K562 (cell line): ENCODE data around the gene WNT7A. TPM values are rescaled to one million over a fixed set of nuclear protein-coding genes. Genes with fewer than 3 reads are reported as not detected.

ENCODE experiments used
- BCLAF1 ChIP-seq, 2 experiments: fragments of 450-650 bp in 1 of 2; IDR thresholded peaks; 2 replicates each; pipeline ENCODE4 v1.6.1; 2011 to 2017; ENCODE audit warnings: low read depth in 2 of 2, antibody characterized with exemption in 1 of 2, borderline replicate concordance in 1 of 2, low read length in 1 of 2, mild to moderate bottlenecking in 1 of 2, mixed read lengths in 1 of 2; ENCODE audit not compliant: control insufficient read depth in 1 of 2
- CLOCK ChIP-seq: fragments of 250-450 bp; sonication (Bioruptor Pico); IDR thresholded peaks from 2 replicates; pipeline ENCODE4 v1.4.0; 2020; ENCODE audit warnings: mild to moderate bottlenecking, moderate library complexity, borderline replicate concordance
- COPS2 ChIP-seq: fragments of 450-650 bp; conservative IDR thresholded peaks from 2 replicates; pipeline ENCODE4 v1.6.1; 2016; ENCODE audit warnings: mild to moderate bottlenecking, moderate library complexity
- HMG20A ChIP-seq: fragments of 450-650 bp; formaldehyde crosslinking; conservative IDR thresholded peaks from 2 replicates; pipeline ENCODE4 v1.4.0; 2020; ENCODE audit warnings: mild to moderate bottlenecking, mixed read lengths
- NCOA4 ChIP-seq: fragments of 450-650 bp; IDR thresholded peaks from 2 replicates; pipeline ENCODE4 v1.6.1; 2018; ENCODE audit warnings: mild to moderate bottlenecking; ENCODE audit not compliant: partially characterized antibody
- TEAD4 ChIP-seq, 2 experiments: sonication (generic) in 1 of 2; formaldehyde crosslinking in 1 of 2; IDR thresholded peaks; 2 replicates each; pipeline versions ENCODE4 v1.6.1 to v1.8.0; 2012 to 2022; ENCODE audit warnings: borderline replicate concordance in 1 of 2, inconsistent platforms in 1 of 2, low read length in 1 of 2, mild to moderate bottlenecking in 1 of 2, missing genetic modification reagents in 1 of 2
- THAP12 ChIP-seq: fragments of 250-450 bp; sonication (Bioruptor Pico); IDR thresholded peaks from 2 replicates; pipeline ENCODE4 v1.9.0; 2021; ENCODE audit warnings: mild to moderate bottlenecking, inconsistent platforms
- THRA ChIP-seq: fragments of 450-650 bp; IDR thresholded peaks from 2 replicates; pipeline ENCODE4 v1.6.1; 2017; ENCODE audit warnings: mild to moderate bottlenecking, moderate library complexity
- ZBTB17 ChIP-seq: fragments of 450-650 bp; formaldehyde crosslinking; IDR thresholded peaks from 2 replicates; pipeline ENCODE4 v1.4.0; 2020; ENCODE audit warnings: mild to moderate bottlenecking
- ZFP91 ChIP-seq: sonication (generic); formaldehyde crosslinking; IDR thresholded peaks from 2 replicates; pipeline ENCODE4 v1.8.0; 2022; ENCODE audit warnings: mild to moderate bottlenecking, missing genetic modification reagents
- ZNF23 ChIP-seq: fragments of 250-450 bp; sonication (Bioruptor Pico); IDR thresholded peaks from 2 replicates; pipeline ENCODE4 v1.4.0; 2020; ENCODE audit warnings: mild to moderate bottlenecking
- ZNF431 ChIP-seq: sonication (generic); formaldehyde crosslinking; IDR thresholded peaks from 2 replicates; pipeline ENCODE4 v1.8.0; 2022; ENCODE audit warnings: mild to moderate bottlenecking, missing genetic modification reagents
- ZNF639 ChIP-seq, 2 experiments: fragments of 200-800 bp in 1 of 2; sonication (Bioruptor generic) in 1 of 2; sonication (generic) in 1 of 2; formaldehyde crosslinking in 1 of 2; IDR thresholded peaks in 1 of 2; conservative IDR thresholded peaks in 1 of 2; 2 replicates each; pipeline versions ENCODE4 v1.5.0 to v1.6.1; 2016 to 2020; ENCODE audit warnings: missing compliant biosample characterization in 1 of 2, missing genetic modification characterization in 1 of 2, missing genetic modification reagents in 1 of 2
- ZNF785 ChIP-seq: fragments of 250-450 bp; sonication (Bioruptor Pico); IDR thresholded peaks from 2 replicates; pipeline ENCODE4 v1.4.0; 2020; ENCODE audit warnings: mild to moderate bottlenecking
- polyA plus RNA-seq, 8 experiments: library from polyadenylated mRNA; depleted of rRNA in 4 of 8; stranded (reverse) in 5 of 8; unstranded in 3 of 8; fragments of >200 nt; fragmentation: Nextera tagmentation in 2 of 8; fragmentation: Illumina TruSeq in 1 of 8; extraction: Ambion mirVana in 2 of 8; extraction: Trizol in 1 of 8; gene quantifications; 2 replicates each; pipeline versions ENCODE4 v1.2.1 to v1.2.3, GENCODE V29; 2011 to 2014; ENCODE audit warnings: inconsistent platforms in 1 of 8, missing spikeins in 1 of 8
- total RNA-seq, 7 experiments: library from RNA; depleted of rRNA in 6 of 7; stranded (reverse); fragments of >200 nt in 6 of 7; fragmentation: Illumina TruSeq in 2 of 7; extraction: Trizol in 2 of 7; gene quantifications; 2 replicates each; pipeline versions ENCODE4 v1.2.1 to v1.2.3, GENCODE V29; 2011 to 2021; ENCODE audit warnings: low replicate concordance in 1 of 7

The WNT7A gene
- total and polyA plus RNA-seq, 9 of the 15 experiments (the other 6 are each of a cell fraction or from before 2014, with no cell fraction given): 0.03 TPM; not detected in 8

GRCh38 chr3:13871791-13872190, 8.1 kb downstream of the WNT7A start (continued):
- no peak for TF ChIP-seq BCLAF1 (IDR thresholded peaks at IDR 0.05; ENCODE audit: borderline replicate concordance in 1 of 2, control insufficient read depth in 1 of 2, low read depth in 2 of 2, low read length in 1 of 2)
- no peak for TF ChIP-seq ZNF23 (CRISPR knock-in tag)
- TF ChIP-seq HMG20A: no peak
- no peak for TF ChIP-seq ZNF431 (CRISPR knock-in tag)
- no peak for TF ChIP-seq CLOCK (CRISPR knock-in tag)
- TF ChIP-seq NCOA4: no peak
- no peak for TF ChIP-seq ZNF639 (CRISPR knock-in tag; conservative IDR thresholded peaks at IDR 0.05 in 1 of 2, IDR thresholded peaks at IDR 0.05 in 1 of 2)
- TF ChIP-seq COPS2: no peak
- no peak for TF ChIP-seq ZNF785 (CRISPR knock-in tag)
- no peak for TF ChIP-seq ZFP91 (CRISPR knock-in tag)
- no peak for TF ChIP-seq ZBTB17 (CRISPR knock-in tag)
- TF ChIP-seq TEAD4 (IDR thresholded peaks at IDR 0.05; ENCODE audit: low read length): no peak
- TF ChIP-seq TEAD4 (CRISPR knock-in tag; IDR thresholded peaks at IDR 0.05; ENCODE audit: borderline replicate concordance): no peak
- TF ChIP-seq THRA: no peak
- TF ChIP-seq THAP12 (CRISPR knock-in tag): no peak
